Measurements from ENCODE around the gene PRDM13. TPM values are rescaled to one million over a fixed set of nuclear protein-coding genes. Genes with fewer than 3 reads are reported as not detected.
"Not testable (repeated sequence)": the region's sequence is repeated elsewhere in the genome, so short reads cannot be mapped to it uniquely, and the experiment has no call there.

Gene PRDM13
- total RNA-seq, 4 donors from 2014 or later, result not detected

DNA sequence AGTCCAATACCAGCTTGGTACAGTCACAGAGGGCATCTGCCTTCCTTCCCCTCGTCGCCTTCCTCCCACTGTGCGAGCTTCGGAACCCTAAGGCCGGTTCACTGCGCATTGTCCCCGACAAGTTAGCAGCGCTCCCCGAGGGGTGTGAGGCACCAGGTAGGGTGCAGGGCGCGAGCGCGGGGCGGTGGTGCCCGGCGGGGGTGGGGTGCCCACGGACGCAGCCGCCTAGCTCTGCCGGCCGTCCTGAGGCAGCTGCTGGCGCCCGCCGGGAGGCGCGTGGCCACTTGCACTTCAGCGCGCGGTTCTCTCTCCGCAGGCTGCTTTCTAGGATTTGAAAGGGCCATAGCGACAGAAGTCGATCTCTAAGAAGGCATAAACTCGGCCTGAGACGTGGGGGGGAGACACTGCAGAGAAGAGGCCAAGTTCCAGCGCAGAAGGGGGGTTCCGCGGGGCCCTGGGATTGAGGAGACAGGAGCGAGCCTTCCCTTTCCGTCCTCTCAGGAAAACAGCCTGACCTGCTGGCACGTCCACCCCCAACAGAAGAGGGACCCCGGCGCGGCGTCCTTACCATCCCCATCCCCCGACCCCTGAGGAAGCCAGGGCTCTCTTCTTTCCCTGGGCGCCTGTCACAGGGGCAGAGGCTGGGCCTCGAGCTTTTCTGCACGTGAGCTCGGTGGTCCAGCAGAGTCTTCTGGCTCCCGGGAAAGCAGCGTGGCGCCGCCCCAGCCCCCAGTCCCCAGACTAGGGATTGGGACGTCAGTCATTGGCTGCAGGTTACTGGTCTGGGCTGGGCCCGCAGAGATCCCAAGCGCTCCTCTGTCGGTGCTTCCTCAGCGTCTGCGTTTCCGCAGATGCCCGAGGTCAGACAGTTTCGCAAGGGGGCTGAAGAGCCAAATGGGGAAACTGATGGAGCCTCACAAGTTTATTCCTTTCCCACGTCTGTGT lies 15.6 kb upstream of the PRDM13 start:
- Histone ChIP-seq H3K27me3 (peaks cover 37% of the 10 kb centered on the region), H3K4me3 (replicated peaks in 1 of 3) (no peak overlapping the region), H3K27ac (no peak overlapping the region), H3K36me3 (no peaks in the 10 kb centered on the region), H3K9me3 (no peaks in the 10 kb centered on the region), H3K4me1 (peaks cover 7 to 20% of the 10 kb centered on the region in 2 donors)
- no peak for DNase-seq
- 8 to 9% methylated on average over 23 to 53 of the region's 63 CpGs for WGBS, 2 donors
- TF ChIP-seq POLR2A (IDR thresholded peaks at IDR 0.05) (no peak), CTCF (IDR thresholded peaks at IDR 0.05) (no peak)
- intact Hi-C loops (cut with DNase I), result loop anchor here (10.0 kb wide), 1 partner anchor 154 kb away; no protein-coding TSS in a partner anchor

GRCh38 chr6:99591673-99592364 lies 14.8 kb upstream of the PRDM13 start:
- 25 to 38% methylated on average over 6 of the region's 6 CpGs for WGBS, 2 donors
- no peaks in the 10 kb centered on the region for H3K9me3 ChIP-seq
- H3K27me3 ChIP-seq, result peaks cover 37% of the 10 kb centered on the region
- intact Hi-C loops (cut with DNase I), result loop anchor here (10.0 kb wide), 1 partner anchor 153 kb away; no protein-coding TSS in a partner anchor
- no peak for DNase-seq
- H3K27ac ChIP-seq, result no peak overlapping the region
- H3K4me3 ChIP-seq (replicated peaks in 1 of 3), result no peak overlapping the region
- H3K36me3 ChIP-seq, result no peaks in the 10 kb centered on the region
- TF ChIP-seq POLR2A (IDR thresholded peaks at IDR 0.05) (no peak), CTCF (IDR thresholded peaks at IDR 0.05) (no peak)
- H3K4me1 ChIP-seq, result peaks cover 7 to 20% of the 10 kb centered on the region in 2 donors

- Histone ChIP-seq H3K36me3 (no peaks in the 10 kb centered on the region), H3K9me3 (no peaks in the 10 kb centered on the region), H3K27me3 (peaks cover 37% of the 10 kb centered on the region), H3K4me1 (peaks cover 7 to 20% of the 10 kb centered on the region in 2 donors), H3K27ac (no peak overlapping the region), H3K4me3 (replicated peaks in 1 of 3) (no peak overlapping the region)
- intact Hi-C loops (cut with DNase I), result loop anchor here (10.0 kb wide), 1 partner anchor 152 kb away; no protein-coding TSS in a partner anchor
- WGBS, 2 donors, result 38 to 46% methylated on average over 1 of the region's 1 CpG
- TF ChIP-seq POLR2A (IDR thresholded peaks at IDR 0.05) (no peak), CTCF (IDR thresholded peaks at IDR 0.05) (no peak)
- no peak for DNase-seq
These were observed 13.7 kb upstream of the PRDM13 start for GRCh38 chr6:99592900-99593299.

- not testable (repeated sequence) for H3K4me1 ChIP-seq; H3K9me3 ChIP-seq; H3K4me3 ChIP-seq (replicated peaks in 1 of 3); DNase-seq; H3K27ac ChIP-seq; H3K36me3 ChIP-seq
- peaks cover 37% of the 10 kb centered on the region for H3K27me3 ChIP-seq
- 82 to 87% methylated on average over 8 of the region's 8 CpGs for WGBS, 2 donors
- intact Hi-C loops (cut with DNase I), result loop anchor here (10.0 kb wide), 1 partner anchor 150 kb away; no protein-coding TSS in a partner anchor
These were observed 11.9 kb upstream of the PRDM13 start for GRCh38 chr6:99594696-99595095.

DNA sequence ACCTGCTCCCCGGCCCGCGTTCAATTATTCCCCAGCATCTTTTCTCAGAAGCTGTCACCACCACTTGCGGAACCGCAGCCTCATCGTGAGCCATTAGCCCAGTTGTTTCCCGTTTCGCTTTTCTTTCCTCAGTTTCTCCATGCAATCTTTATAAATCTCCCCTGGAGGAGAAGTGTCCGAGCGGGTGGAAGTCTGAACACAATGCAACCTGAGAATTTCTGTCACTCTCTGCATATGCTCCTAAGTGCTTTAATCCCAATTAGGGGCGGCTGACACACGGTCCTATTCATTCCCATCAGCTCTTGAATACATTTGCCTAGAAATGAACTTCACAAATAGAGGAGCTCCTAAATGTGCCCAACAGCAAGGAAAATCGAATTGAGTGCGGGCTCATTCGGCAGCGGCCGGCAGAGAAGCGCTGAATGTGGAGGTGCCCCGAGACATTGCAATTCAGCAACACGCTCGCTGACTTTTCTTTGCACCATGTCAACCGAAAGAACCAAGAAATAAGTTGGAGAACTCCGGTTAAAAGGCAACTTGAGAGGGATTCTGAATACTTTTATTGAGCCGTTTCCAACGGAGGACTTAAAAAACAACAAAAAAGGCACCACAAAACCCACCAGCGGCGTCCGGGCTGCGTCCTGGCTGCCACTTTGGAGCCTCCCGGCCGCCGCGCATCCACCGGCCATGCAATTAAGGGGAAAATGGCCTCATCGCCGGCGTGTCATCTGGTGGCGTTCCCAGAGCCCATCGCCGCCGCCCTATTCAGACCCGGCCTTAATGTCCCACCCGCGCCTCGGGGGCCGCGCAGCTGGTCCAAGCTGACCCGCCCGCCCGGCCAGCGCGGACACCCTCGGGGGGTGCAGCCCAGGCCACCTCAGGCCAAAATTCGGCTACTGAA lies 3.9 kb upstream of the PRDM13 start:
- Histone ChIP-seq H3K27ac (no peak overlapping the region), H3K36me3 (no peaks in the 10 kb centered on the region), H3K9me3 (no peaks in the 10 kb centered on the region), H3K27me3 (peaks cover 56% of the 10 kb centered on the region), H3K4me3 (replicated peaks in 1 of 3) (peak overlapping the region in 1 of 3 donors; percentile 10), H3K4me1 (peaks cover 14 to 19% of the 10 kb centered on the region in 2 donors)
- no peak for DNase-seq
- intact Hi-C loops (cut with DNase I), result no loop called here
- 6 to 11% methylated on average over 35 to 52 of the region's 54 CpGs for WGBS, 2 donors
- TF ChIP-seq CTCF (IDR thresholded peaks at IDR 0.05) (no peak), POLR2A (IDR thresholded peaks at IDR 0.05) (no peak)

Data from thyroid gland (tissue), 4 donors.